IMR-90 (cell line): ENCODE measurements around the gene POLRMT.

Experiments used
- POLR2A ChIP-seq: IDR thresholded peaks from 2 replicates; pipeline ENCODE4 v1.6.1; 2012; ENCODE audit warnings: mild to moderate bottlenecking, low read depth, low read length
- RAD21 ChIP-seq: IDR thresholded peaks from 2 replicates; pipeline ENCODE4 v1.6.1; 2012; ENCODE audit warnings: low read length, improper control_type of control experiment
- TF ChIP-seq, protein P1 (sequence below): conservative IDR thresholded peaks from 2 replicates; pipeline ENCODE4 v1.5.1; 2012; ENCODE audit warnings: mild to moderate bottlenecking, low read depth, low read length, improper control_type of control experiment

- TF ChIP-seq, protein P1, sequence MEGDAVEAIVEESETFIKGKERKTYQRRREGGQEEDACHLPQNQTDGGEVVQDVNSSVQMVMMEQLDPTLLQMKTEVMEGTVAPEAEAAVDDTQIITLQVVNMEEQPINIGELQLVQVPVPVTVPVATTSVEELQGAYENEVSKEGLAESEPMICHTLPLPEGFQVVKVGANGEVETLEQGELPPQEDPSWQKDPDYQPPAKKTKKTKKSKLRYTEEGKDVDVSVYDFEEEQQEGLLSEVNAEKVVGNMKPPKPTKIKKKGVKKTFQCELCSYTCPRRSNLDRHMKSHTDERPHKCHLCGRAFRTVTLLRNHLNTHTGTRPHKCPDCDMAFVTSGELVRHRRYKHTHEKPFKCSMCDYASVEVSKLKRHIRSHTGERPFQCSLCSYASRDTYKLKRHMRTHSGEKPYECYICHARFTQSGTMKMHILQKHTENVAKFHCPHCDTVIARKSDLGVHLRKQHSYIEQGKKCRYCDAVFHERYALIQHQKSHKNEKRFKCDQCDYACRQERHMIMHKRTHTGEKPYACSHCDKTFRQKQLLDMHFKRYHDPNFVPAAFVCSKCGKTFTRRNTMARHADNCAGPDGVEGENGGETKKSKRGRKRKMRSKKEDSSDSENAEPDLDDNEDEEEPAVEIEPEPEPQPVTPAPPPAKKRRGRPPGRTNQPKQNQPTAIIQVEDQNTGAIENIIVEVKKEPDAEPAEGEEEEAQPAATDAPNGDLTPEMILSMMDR = no peak
- TF ChIP-seq POLR2A (no peak), RAD21 (no peak)
Observed at GRCh38 chr19:579111-579841, 54.1 kb downstream of the POLRMT start.
